Fibroblast of peridontal ligament (primary cell): ENCODE data around the gene GRIP2.

Experiments used
- DNase-seq: peaks from one replicate; pipeline ENCODE4 v3.0.0-alpha.2; 2010; ENCODE audit errors: extremely low read depth

Gene GRIP2

GRCh38 chr3:14506626-14507304 lies 33.4 kb downstream of the GRIP2 start:
- no peak for DNase-seq

- DNase-seq: no peak
Measured at GRCh38 chr3:14505803-14506500, 34.2 kb downstream of the GRIP2 start.

GRCh38 chr3:14505001-14505802 lies 34.9 kb downstream of the GRIP2 start:
- no peak for DNase-seq

GRCh38 chr3:14503706-14504065 lies 36.5 kb downstream of the GRIP2 start:
- no peak for DNase-seq

- no peak for DNase-seq
Measured at GRCh38 chr3:14503033-14503705, 37.0 kb downstream of the GRIP2 start.

GRCh38 chr3:14502472-14502871 lies 37.7 kb downstream of the GRIP2 start:
- DNase-seq: no peak

GRCh38 chr3:14497321-14497720 lies 42.8 kb downstream of the GRIP2 start:
- DNase-seq: no peak

GRCh38 chr3:14496351-14496750 lies 43.8 kb downstream of the GRIP2 start:
- DNase-seq: no peak

GRCh38 chr3:14494973-14495300 lies 45.2 kb downstream of the GRIP2 start:
- no peak for DNase-seq

GRCh38 chr3:14494279-14494972 lies 45.7 kb downstream of the GRIP2 start:
- DNase-seq: no peak

GRCh38 chr3:14492948-14493881 lies 46.9 kb downstream of the GRIP2 start:
- no peak for DNase-seq

GRCh38 chr3:14491396-14492190 lies 48.5 kb downstream of the GRIP2 start:
- no peak for DNase-seq

GRCh38 chr3:14490831-14491230 lies 49.3 kb downstream of the GRIP2 start:
- no peak for DNase-seq

GRCh38 chr3:14490255-14490654 lies 49.9 kb downstream of the GRIP2 start:
- no peak for DNase-seq

GRCh38 chr3:14489641-14490040 lies 50.5 kb downstream of the GRIP2 start:
- DNase-seq: no peak

GRCh38 chr3:14488286-14489041 lies 51.7 kb downstream of the GRIP2 start:
- peak; percentile 16 for DNase-seq

GRCh38 chr3:14487821-14488220 lies 52.3 kb downstream of the GRIP2 start:
- no peak for DNase-seq

GRCh38 chr3:14487086-14487485 lies 53.1 kb downstream of the GRIP2 start:
- DNase-seq: no peak

GRCh38 chr3:14486460-14486859 lies 53.7 kb downstream of the GRIP2 start:
- DNase-seq: no peak
